ENCODE results near the gene TSC22D2.

Gene TSC22D2

GRCh38 chr3:150363420-150363819, 44.7 kb upstream of the TSC22D2 start (continued):
- TF ChIP-seq, protein P1, sequence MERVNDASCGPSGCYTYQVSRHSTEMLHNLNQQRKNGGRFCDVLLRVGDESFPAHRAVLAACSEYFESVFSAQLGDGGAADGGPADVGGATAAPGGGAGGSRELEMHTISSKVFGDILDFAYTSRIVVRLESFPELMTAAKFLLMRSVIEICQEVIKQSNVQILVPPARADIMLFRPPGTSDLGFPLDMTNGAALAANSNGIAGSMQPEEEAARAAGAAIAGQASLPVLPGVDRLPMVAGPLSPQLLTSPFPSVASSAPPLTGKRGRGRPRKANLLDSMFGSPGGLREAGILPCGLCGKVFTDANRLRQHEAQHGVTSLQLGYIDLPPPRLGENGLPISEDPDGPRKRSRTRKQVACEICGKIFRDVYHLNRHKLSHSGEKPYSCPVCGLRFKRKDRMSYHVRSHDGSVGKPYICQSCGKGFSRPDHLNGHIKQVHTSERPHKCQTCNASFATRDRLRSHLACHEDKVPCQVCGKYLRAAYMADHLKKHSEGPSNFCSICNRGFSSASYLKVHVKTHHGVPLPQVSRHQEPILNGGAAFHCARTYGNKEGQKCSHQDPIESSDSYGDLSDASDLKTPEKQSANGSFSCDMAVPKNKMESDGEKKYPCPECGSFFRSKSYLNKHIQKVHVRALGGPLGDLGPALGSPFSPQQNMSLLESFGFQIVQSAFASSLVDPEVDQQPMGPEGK (CRISPR knock-in tag; IDR thresholded peaks at IDR 0.05; ENCODE audit: borderline replicate concordance) = no peak
- no peak for TF ChIP-seq TOX (CRISPR knock-in tag; IDR thresholded peaks at IDR 0.05; ENCODE audit: borderline replicate concordance)
- no peak for TF ChIP-seq BACH2 (CRISPR knock-in tag; IDR thresholded peaks at IDR 0.05; ENCODE audit: borderline replicate concordance)

- TF ChIP-seq TOX (CRISPR knock-in tag; IDR thresholded peaks at IDR 0.05; ENCODE audit: borderline replicate concordance) = no peak
- no peak for TF ChIP-seq ZC3H10 (CRISPR knock-in tag; IDR thresholded peaks at IDR 0.05)
- no peak for TF ChIP-seq ZFP30 (CRISPR knock-in tag; IDR thresholded peaks at IDR 0.05)
- TF ChIP-seq GLIS3 (CRISPR knock-in tag; IDR thresholded peaks at IDR 0.05) = no peak
- TF ChIP-seq ZNF8 (CRISPR knock-in tag; IDR thresholded peaks at IDR 0.05) = no peak
- TF ChIP-seq TCF4 (CRISPR knock-in tag; IDR thresholded peaks at IDR 0.05; ENCODE audit: borderline replicate concordance) = no peak
- TF ChIP-seq BACH2 (CRISPR knock-in tag; IDR thresholded peaks at IDR 0.05; ENCODE audit: borderline replicate concordance) = no peak
- TF ChIP-seq SNAI2 (CRISPR knock-in tag; IDR thresholded peaks at IDR 0.05) = no peak
- TF ChIP-seq ARNTL (CRISPR knock-in tag; IDR thresholded peaks at IDR 0.05; ENCODE audit: borderline replicate concordance, low read depth) = no peak
- no peak for TF ChIP-seq ESRRG (CRISPR knock-in tag; IDR thresholded peaks at IDR 0.05)
- no peak for TF ChIP-seq ZFP3 (CRISPR knock-in tag; IDR thresholded peaks at IDR 0.05)
- TF ChIP-seq CREB5 (CRISPR knock-in tag; IDR thresholded peaks at IDR 0.05; ENCODE audit: low read depth) = no peak
- TF ChIP-seq, protein P1 (CRISPR knock-in tag; IDR thresholded peaks at IDR 0.05; ENCODE audit: borderline replicate concordance) = no peak
- ATAC-seq = peak; percentile 22
Measured at GRCh38 chr3:150365132-150365604, 42.9 kb upstream of the TSC22D2 start.

DNA sequence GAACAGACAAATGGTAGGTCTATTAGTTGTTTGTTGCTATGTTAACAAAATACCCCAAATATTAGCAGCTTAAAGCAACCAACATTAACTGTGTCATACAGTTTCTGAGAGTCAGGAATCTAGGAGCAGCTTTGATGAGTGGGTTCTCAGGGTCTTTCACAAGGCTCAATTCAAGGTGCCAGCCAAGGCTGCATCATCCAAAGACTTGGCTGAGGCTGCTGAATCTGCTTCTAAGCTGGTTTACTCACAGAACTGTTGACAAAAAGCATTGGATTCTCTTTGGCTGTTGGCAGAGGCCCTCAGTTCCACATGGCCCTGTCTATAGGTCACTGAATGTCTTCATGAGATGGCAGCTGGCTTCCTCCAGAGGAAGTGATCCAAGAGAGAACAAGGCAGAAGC, 40.3 kb upstream of the TSC22D2 start:
- no peak for ATAC-seq
- TF ChIP-seq CSDC2 (CRISPR knock-in tag; IDR thresholded peaks at IDR 0.05) = no peak
- TF ChIP-seq CSRNP3 (CRISPR knock-in tag; IDR thresholded peaks at IDR 0.05) = no peak
- TF ChIP-seq OSR1 (CRISPR knock-in tag; IDR thresholded peaks at IDR 0.05) = no peak
- TF ChIP-seq BACH2 (CRISPR knock-in tag; IDR thresholded peaks at IDR 0.05; ENCODE audit: borderline replicate concordance) = no peak
- TF ChIP-seq, protein P2, sequence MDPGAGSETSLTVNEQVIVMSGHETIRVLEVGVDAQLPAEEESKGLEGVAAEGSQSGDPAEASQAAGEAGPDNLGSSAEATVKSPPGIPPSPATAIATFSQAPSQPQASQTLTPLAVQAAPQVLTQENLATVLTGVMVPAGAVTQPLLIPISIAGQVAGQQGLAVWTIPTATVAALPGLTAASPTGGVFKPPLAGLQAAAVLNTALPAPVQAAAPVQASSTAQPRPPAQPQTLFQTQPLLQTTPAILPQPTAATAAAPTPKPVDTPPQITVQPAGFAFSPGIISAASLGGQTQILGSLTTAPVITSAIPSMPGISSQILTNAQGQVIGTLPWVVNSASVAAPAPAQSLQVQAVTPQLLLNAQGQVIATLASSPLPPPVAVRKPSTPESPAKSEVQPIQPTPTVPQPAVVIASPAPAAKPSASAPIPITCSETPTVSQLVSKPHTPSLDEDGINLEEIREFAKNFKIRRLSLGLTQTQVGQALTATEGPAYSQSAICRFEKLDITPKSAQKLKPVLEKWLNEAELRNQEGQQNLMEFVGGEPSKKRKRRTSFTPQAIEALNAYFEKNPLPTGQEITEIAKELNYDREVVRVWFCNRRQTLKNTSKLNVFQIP (CRISPR knock-in tag; IDR thresholded peaks at IDR 0.05; ENCODE audit: borderline replicate concordance, low read depth) = no peak
- TF ChIP-seq CREB5 (CRISPR knock-in tag; IDR thresholded peaks at IDR 0.05; ENCODE audit: low read depth) = no peak
- no peak for TF ChIP-seq ZNF565 (CRISPR knock-in tag; conservative IDR thresholded peaks at IDR 0.05; ENCODE audit: low read depth)
- no peak for TF ChIP-seq ZFP30 (CRISPR knock-in tag; IDR thresholded peaks at IDR 0.05)
- no peak for TF ChIP-seq ZNF8 (CRISPR knock-in tag; IDR thresholded peaks at IDR 0.05)
- no peak for TF ChIP-seq PPARA (CRISPR knock-in tag; IDR thresholded peaks at IDR 0.05; ENCODE audit: borderline replicate concordance)
- no peak for TF ChIP-seq TOX (CRISPR knock-in tag; IDR thresholded peaks at IDR 0.05; ENCODE audit: borderline replicate concordance)
- no peak for TF ChIP-seq RARB (CRISPR knock-in tag; IDR thresholded peaks at IDR 0.05)
- TF ChIP-seq ESRRG (CRISPR knock-in tag; IDR thresholded peaks at IDR 0.05) = no peak
- TF ChIP-seq ISL1 (CRISPR knock-in tag; IDR thresholded peaks at IDR 0.05) = no peak
- no peak for TF ChIP-seq ZFP3 (CRISPR knock-in tag; IDR thresholded peaks at IDR 0.05)
- TF ChIP-seq ARNTL (CRISPR knock-in tag; IDR thresholded peaks at IDR 0.05; ENCODE audit: borderline replicate concordance, low read depth) = no peak
- no peak for TF ChIP-seq TCF4 (CRISPR knock-in tag; IDR thresholded peaks at IDR 0.05; ENCODE audit: borderline replicate concordance)
- TF ChIP-seq, protein P1 (CRISPR knock-in tag; IDR thresholded peaks at IDR 0.05; ENCODE audit: borderline replicate concordance) = no peak
